BJ (cell line): ENCODE data around the gene GPR162. TPM values are rescaled to one million over a fixed set of nuclear protein-coding genes. Genes with fewer than 3 reads are reported as not detected.

ENCODE experiments used
- CTCF ChIA-PET: fragments of 350-600 bp; formaldehyde crosslinking; extraction: SDS; loops from one replicate; lab custom pipeline; 2021; ENCODE audit warnings: antibody characterized with exemption, inconsistent platforms; lab: Yijun Ruan, JAX
- POLR2A ChIA-PET: fragments of 300-600 bp; sonication (Branson Sonifier 250); formaldehyde crosslinking; extraction: SDS; loops from one replicate; lab custom pipeline; 2021; ENCODE audit warnings: antibody characterized with exemption; lab: Charles Lee
- DNase-seq: peaks from one replicate; pipeline ENCODE4 v3.0.0-alpha.2; 2011; ENCODE audit warnings: low read depth
- H3K27me3 ChIP-seq: 2 replicates; pipeline ENCODE4 v1.6.0; 2011; ENCODE audit warnings: low read length; ENCODE audit not compliant: control insufficient read depth, insufficient read depth
- H3K36me3 ChIP-seq: 2 replicates; pipeline ENCODE4 v1.5.1; 2011; ENCODE audit warnings: low read length; ENCODE audit not compliant: control insufficient read depth, insufficient read depth
- H3K4me3 ChIP-seq: 2 replicates; pipeline ENCODE4 v1.5.1; 2011; ENCODE audit warnings: low read depth, mild to moderate bottlenecking, control low read depth, low read length
- CTCF ChIP-seq: IDR thresholded peaks from 2 replicates; pipeline ENCODE4 v1.5.1; 2011; ENCODE audit warnings: low read depth, mild to moderate bottlenecking, control low read depth, inconsistent platforms, low read length, moderate library complexity; ENCODE audit not compliant: insufficient read depth
- polyA plus RNA-seq: library from polyadenylated mRNA; depleted of rRNA; stranded (reverse); fragments of >200 nt; gene quantifications from 2 replicates; pipeline ENCODE4 v1.2.3, GENCODE V29; 2011

The GPR162 gene
- polyA plus RNA-seq, 1 experiment: 6.6 TPM

- ChIA-PET CTCF (interaction anchor here (0.7 to 17.2 kb wide), 4 partner anchors 9 to 37 kb away, joined by 3 to 222 read pairs (median 23); partner anchors contain the start of genes GPR162 and MLF2), POLR2A (no interaction called here)
- no peak for DNase-seq
- Histone ChIP-seq H3K4me3 (no peak overlapping the region), H3K36me3 (no peaks in the 10 kb centered on the region), H3K27me3 (no peaks in the 10 kb centered on the region)
- TF ChIP-seq CTCF: no peak
Observed at GRCh38 chr12:6786416-6787094, 35.1 kb upstream of the GPR162 start.

DNA sequence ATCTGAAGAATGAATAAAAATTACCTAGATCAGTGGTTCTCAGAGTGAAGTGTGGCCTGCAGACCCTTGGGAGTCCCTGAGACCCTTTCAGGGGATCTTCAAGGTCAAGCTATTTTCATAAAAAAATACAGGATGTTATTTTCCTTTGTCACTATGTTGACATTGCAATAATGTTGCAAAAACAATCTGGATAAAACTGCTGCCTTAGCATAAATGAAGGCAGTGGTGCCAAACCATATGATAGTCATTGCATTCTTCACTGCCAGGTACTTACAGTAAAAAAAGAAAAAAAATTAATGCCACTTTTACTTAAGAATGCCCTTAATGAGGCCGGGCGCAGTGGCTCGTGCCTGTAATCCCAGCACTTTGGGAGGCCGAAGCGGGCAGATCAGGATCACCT lies 34.3 kb upstream of the GPR162 start:
- H3K36me3 ChIP-seq: no peaks in the 10 kb centered on the region
- H3K4me3 ChIP-seq: no peak overlapping the region
- no peaks in the 10 kb centered on the region for H3K27me3 ChIP-seq
- TF ChIP-seq CTCF: no peak
- no peak for DNase-seq
- ChIA-PET CTCF (interaction anchor here (0.7 to 17.2 kb wide), 3 partner anchors 21 to 36 kb away, joined by 3 to 222 read pairs (median 43); partner anchors contain the start of genes GPR162 and MLF2), POLR2A (no interaction called here)

GRCh38 chr12:6788972-6789924 lies 32.4 kb upstream of the GPR162 start, which contains the start of gene CD4:
Gene CD4, plus strand, starts transcription at chr12:6789528. Its CDS starts 10,611 bp downstream, at chr12:6800139.
- Histone ChIP-seq H3K36me3 (no peaks in the 10 kb centered on the region), H3K27me3 (no peaks in the 10 kb centered on the region; the same call in 1 of the 2 replicates), H3K4me3 (no peak within 1 kb of the TSS)
- TF ChIP-seq CTCF: no peak
- DNase-seq: no peak
- CTCF ChIA-PET: interaction anchor here (0.7 to 0.8 kb wide), 2 partner anchors 11 to 36 kb away, joined by 3 read pairs; partner anchors contain the start of gene MLF2
- POLR2A ChIA-PET: no interaction called here

DNA sequence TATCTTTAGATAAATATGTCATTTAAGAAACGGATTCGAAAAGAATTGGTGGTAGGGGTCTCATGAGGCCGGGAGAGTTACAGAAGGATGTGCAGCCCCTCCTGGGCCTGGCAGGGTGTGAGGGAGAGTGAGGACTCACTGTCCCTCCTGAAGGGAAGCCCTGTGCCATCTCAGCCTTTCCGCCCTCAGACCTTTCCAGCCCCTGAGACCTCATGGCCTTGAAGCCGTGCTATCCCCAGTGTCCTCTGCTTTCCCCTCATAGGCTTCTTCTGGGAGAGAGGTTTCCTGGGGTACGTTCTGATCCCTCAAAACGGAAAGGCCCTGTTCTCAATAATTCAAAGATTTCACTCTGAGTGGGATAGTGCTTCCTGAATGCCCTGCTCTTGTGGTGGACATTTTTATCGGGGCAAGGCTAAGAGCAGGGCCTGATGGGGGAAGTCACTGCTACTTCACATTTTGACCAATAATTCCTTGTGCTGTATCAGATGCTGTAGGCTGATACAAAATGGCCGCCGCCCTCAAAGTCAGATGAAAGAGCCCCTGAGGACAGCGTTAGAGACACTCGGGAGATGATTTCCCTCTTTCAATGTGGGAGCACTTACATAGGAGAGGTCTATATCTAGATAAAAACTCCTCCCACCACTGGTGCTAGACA lies 31.0 kb upstream of the GPR162 start:
- no peak for DNase-seq
- no peaks in the 10 kb centered on the region; the same call in 1 of the 2 replicates for H3K27me3 ChIP-seq
- H3K36me3 ChIP-seq: no peaks in the 10 kb centered on the region
- ChIA-PET POLR2A (no interaction called here), CTCF (interaction anchor here (0.7 kb wide), 1 partner anchor 12 kb away, joined by 3 read pairs; no protein-coding TSS in a partner anchor)
- TF ChIP-seq CTCF: no peak
- H3K4me3 ChIP-seq: no peak overlapping the region
